Chondrocyte (in vitro differentiated cells): ENCODE results near the gene PPT2. TPM values are rescaled to one million over a fixed set of nuclear protein-coding genes. Genes with fewer than 3 reads are reported as not detected.
"Not testable (repeated sequence)": the region's sequence is repeated elsewhere in the genome, so short reads cannot be mapped to it uniquely, and the experiment has no call there.

Experiments used
- DNase-seq: peaks from one replicate; pipeline ENCODE4 v3.0.0; 2021; ENCODE audit warnings: mixed read lengths, low spot score
- H3K27ac Mint-ChIP-seq: one replicate; pipeline ENCODE4 v1.8.0; 2021; ENCODE audit warnings: mild to moderate bottlenecking, moderate library complexity, mixed read lengths; ENCODE audit not compliant: unreplicated experiment
- H3K27me3 Mint-ChIP-seq: 2 replicates; pipeline ENCODE4 v1.8.0; 2021; ENCODE audit warnings: low read depth, mixed read lengths
- H3K36me3 Mint-ChIP-seq: 2 replicates; pipeline ENCODE4 v1.8.0; 2021; ENCODE audit warnings: low read depth, mixed read lengths
- H3K4me1 Mint-ChIP-seq: 2 replicates; pipeline ENCODE4 v1.8.0; 2021; ENCODE audit warnings: low read depth, mild to moderate bottlenecking, mixed read lengths
- H3K4me3 Mint-ChIP-seq: one replicate; pipeline ENCODE4 v1.8.0; 2021; ENCODE audit warnings: mild to moderate bottlenecking, moderate library complexity, mixed read lengths; ENCODE audit not compliant: unreplicated experiment
- H3K9me3 Mint-ChIP-seq: 2 replicates; pipeline ENCODE4 v1.8.0; 2021; ENCODE audit warnings: low read depth, mixed read lengths
- total RNA-seq: library from RNA; stranded (reverse); gene quantifications from 3 replicates; pipeline ENCODE4 v1.2.1, GENCODE V29; 2021
- TF ChIP-seq, protein P1 (sequence below): fragments of 200-600 bp; sonication (generic); IDR thresholded peaks from 2 replicates; pipeline ENCODE4 v1.5.0; 2021; ENCODE audit warnings: antibody characterized with exemption, mild to moderate bottlenecking, moderate library complexity

Gene PPT2
- total RNA-seq, 1 donor from 2014 or later: 35.8 TPM

- TF ChIP-seq, protein P1, sequence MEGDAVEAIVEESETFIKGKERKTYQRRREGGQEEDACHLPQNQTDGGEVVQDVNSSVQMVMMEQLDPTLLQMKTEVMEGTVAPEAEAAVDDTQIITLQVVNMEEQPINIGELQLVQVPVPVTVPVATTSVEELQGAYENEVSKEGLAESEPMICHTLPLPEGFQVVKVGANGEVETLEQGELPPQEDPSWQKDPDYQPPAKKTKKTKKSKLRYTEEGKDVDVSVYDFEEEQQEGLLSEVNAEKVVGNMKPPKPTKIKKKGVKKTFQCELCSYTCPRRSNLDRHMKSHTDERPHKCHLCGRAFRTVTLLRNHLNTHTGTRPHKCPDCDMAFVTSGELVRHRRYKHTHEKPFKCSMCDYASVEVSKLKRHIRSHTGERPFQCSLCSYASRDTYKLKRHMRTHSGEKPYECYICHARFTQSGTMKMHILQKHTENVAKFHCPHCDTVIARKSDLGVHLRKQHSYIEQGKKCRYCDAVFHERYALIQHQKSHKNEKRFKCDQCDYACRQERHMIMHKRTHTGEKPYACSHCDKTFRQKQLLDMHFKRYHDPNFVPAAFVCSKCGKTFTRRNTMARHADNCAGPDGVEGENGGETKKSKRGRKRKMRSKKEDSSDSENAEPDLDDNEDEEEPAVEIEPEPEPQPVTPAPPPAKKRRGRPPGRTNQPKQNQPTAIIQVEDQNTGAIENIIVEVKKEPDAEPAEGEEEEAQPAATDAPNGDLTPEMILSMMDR: no peak
- peaks cover 24% of the 10 kb centered on the region for H3K4me1 Mint-ChIP-seq
- DNase-seq: no peak
- no peak overlapping the region for H3K4me3 Mint-ChIP-seq
- H3K9me3 Mint-ChIP-seq: no peaks in the 10 kb centered on the region
- no peaks in the 10 kb centered on the region for H3K27me3 Mint-ChIP-seq
- no peaks in the 10 kb centered on the region for H3K36me3 Mint-ChIP-seq
- peak overlapping the region; percentile 14 for H3K27ac Mint-ChIP-seq
These were observed 20.2 kb upstream of the PPT2 start for GRCh38 chr6:32133786-32134185.

DNA sequence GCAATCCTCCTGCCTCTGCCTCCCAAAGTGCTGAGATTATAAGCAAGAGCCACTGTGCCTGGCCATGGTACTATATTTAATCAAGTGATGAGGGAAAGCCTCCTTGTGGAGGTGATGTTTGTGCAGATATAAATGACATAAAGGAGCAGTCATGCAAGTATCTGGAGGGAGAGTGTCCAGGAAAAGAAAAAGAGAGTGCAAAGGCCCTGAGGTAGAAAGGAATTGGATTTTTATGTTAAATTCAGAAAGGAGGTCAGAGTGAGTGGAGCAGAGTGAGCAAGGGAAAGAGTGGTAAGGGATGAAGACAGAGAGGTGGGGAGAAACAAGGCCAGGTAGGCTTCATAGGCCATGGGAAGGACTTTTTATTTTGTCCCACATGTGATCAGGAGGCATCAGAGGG, 16.5 kb upstream of the PPT2 start:
- peaks cover 11% of the 10 kb centered on the region for H3K4me1 Mint-ChIP-seq
- H3K27ac Mint-ChIP-seq: no peak overlapping the region
- TF ChIP-seq, protein P1: no peak
- DNase-seq: no peak
- H3K4me3 Mint-ChIP-seq: no peak overlapping the region
- no peaks in the 10 kb centered on the region for H3K27me3 Mint-ChIP-seq
- H3K36me3 Mint-ChIP-seq: no peaks in the 10 kb centered on the region
- no peaks in the 10 kb centered on the region for H3K9me3 Mint-ChIP-seq

DNA sequence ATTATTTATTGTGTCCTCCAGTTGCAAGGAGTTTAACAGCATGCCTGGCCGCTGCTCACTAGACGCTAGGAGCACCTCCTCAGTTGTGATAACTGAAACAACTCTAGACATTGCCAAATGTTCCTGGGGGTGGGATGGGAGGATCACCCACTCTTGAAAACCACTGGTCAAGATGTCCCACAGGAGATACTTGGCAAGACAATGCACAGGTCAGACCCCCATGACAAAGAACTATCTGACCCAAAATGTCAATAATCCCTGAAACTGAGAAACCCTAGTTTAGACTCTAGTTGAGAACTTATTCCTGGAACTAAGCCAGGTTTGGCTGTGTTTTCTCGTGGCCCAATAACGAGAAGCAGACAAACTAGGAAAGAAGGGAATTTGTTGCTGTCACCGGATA, 14.4 kb upstream of the PPT2 start:
- H3K4me3 Mint-ChIP-seq: no peak overlapping the region
- no peak overlapping the region for H3K27ac Mint-ChIP-seq
- no peaks in the 10 kb centered on the region for H3K27me3 Mint-ChIP-seq
- TF ChIP-seq, protein P1: no peak
- H3K36me3 Mint-ChIP-seq: no peaks in the 10 kb centered on the region
- DNase-seq: no peak
- H3K4me1 Mint-ChIP-seq: no peaks in the 10 kb centered on the region
- no peaks in the 10 kb centered on the region for H3K9me3 Mint-ChIP-seq

DNA sequence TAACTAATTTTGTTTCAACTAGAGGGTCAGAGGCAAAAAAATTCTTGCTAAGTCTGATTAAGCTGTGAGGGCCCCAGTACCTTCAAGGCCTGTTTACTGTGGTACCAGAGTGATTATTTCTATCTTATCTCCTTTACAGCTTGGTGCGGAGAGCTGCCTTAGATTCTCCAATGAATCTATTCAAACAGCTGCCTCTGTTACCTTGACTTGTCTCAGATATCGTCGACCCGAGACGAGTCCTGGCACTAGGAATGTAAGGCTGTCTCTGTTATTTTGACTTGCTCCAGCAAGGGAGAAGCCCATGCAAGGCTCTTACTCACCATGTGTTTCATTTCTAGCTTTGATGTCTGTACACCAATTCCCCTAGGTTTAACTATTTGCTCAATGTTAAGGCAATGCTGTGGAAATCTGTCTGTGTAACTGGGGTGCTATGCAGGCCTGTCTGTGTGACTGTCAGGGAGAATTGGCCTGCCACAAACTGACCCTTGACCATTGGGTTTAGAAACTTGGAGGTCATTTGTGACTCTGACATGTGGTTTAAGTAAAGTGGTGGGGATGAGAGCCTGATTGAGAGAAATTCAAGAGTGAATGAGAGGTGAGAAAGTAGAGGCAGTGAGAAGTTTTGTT, 13.4 kb upstream of the PPT2 start:
- TF ChIP-seq, protein P1: no peak
- H3K27me3 Mint-ChIP-seq: no peaks in the 10 kb centered on the region
- no peak for DNase-seq
- no peak overlapping the region for H3K4me3 Mint-ChIP-seq
- no peaks in the 10 kb centered on the region for H3K9me3 Mint-ChIP-seq
- H3K36me3 Mint-ChIP-seq: no peaks in the 10 kb centered on the region
- H3K4me1 Mint-ChIP-seq: no peaks in the 10 kb centered on the region
- no peak overlapping the region for H3K27ac Mint-ChIP-seq

GRCh38 chr6:32144238-32144637, 9.7 kb upstream of the PPT2 start:
- not testable (repeated sequence) for H3K4me3 Mint-ChIP-seq, H3K9me3 Mint-ChIP-seq, DNase-seq, H3K4me1 Mint-ChIP-seq, H3K36me3 Mint-ChIP-seq, H3K27me3 Mint-ChIP-seq, H3K27ac Mint-ChIP-seq

GRCh38 chr6:32146287-32146686, 7.7 kb upstream of the PPT2 start:
- no peak overlapping the region for H3K27ac Mint-ChIP-seq

More at GRCh38 chr6:32146287-32146686, 7.7 kb upstream of the PPT2 start:
- H3K9me3 Mint-ChIP-seq: no peaks in the 10 kb centered on the region
- no peak for DNase-seq
- H3K36me3 Mint-ChIP-seq: no peaks in the 10 kb centered on the region
- H3K4me1 Mint-ChIP-seq: peaks cover 12% of the 10 kb centered on the region
- no peak overlapping the region for H3K4me3 Mint-ChIP-seq
- TF ChIP-seq, protein P1: no peak
- no peaks in the 10 kb centered on the region for H3K27me3 Mint-ChIP-seq
